Measurements from ENCODE around the gene ZBTB16. TPM values are rescaled to one million over a fixed set of nuclear protein-coding genes. Genes with fewer than 3 reads are reported as not detected.

ZBTB16 gene
- total and polyA plus RNA-seq, 2 of the 4 experiments (the other 2 are of a cell fraction), result not detected

DNA sequence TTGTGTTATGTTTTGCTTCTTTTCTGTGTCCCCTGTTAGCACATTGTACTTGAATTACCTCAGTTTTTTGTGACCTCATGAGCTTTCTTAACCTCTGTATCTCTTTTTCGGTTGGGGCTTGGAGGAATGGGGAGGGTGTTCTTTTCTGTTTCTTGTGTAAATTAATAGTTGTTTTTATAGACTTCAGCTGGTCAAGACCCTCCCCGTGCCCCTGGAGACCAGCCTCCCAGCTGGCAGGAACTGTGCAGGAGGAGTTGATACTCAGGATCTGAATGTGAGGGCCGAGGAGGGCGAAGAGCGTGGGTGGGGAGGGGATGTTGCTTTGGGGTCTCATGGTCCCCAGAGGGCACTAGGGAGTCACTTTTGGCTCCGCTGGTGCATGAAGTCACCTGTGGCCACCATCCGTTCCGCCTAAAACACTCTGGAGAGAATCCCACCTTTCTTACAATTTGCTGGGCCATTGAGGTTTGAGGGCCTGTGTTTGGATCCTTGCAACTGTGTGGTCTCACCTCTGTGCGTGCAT, 192.4 kb downstream of the ZBTB16 start:
- Histone ChIP-seq H4K8ac (ENCODE audit: low read depth in 2 of 2, low read length in 2 of 2) (no peak overlapping the region), H2BK20ac (ENCODE audit: low read depth, low read length) (no peak overlapping the region), H2BK5ac (ENCODE audit: low read depth, low read length, poor library complexity, severe bottlenecking) (no peak overlapping the region), H3K27ac (ENCODE audit: insufficient read depth, low read length) (no peak overlapping the region), H3K36me3 (ENCODE audit: control insufficient read depth, insufficient read depth, low read length) (no peaks in the 10 kb centered on the region), H3K4me1 (ENCODE audit: control insufficient read depth, insufficient read depth, low read length) (no peaks in the 10 kb centered on the region), H2AK5ac (ENCODE audit: low read depth, low read length) (no peak overlapping the region), H3K4me3 (ENCODE audit: insufficient read depth, low read depth, low read length) (no peak overlapping the region), H3K9ac (ENCODE audit: low read depth, low read length) (no peak overlapping the region), H3K9me3 (ENCODE audit: control insufficient read depth, insufficient read depth, low read length) (no peaks in the 10 kb centered on the region), H3K56ac (ENCODE audit: extremely low read depth, insufficient read depth, low read length) (no peak overlapping the region), H4K5ac (ENCODE audit: low read depth, low read length) (no peak overlapping the region), H3K79me1 (ENCODE audit: low read depth in 1 of 2, low read length in 2 of 2) (no peaks in the 10 kb centered on the region), H3K18ac (ENCODE audit: low read depth, low read length) (no peak overlapping the region), H2AFZ (replicated peaks; ENCODE audit: low read length, poor library complexity) (no peak overlapping the region), H4K91ac (ENCODE audit: insufficient read depth, low read depth, low read length) (no peak overlapping the region), H3K4me2 (ENCODE audit: low read depth, low read length) (no peak overlapping the region), H3K23ac (ENCODE audit: low read depth, low read length) (no peak overlapping the region), H3K27me3 (ENCODE audit: control insufficient read depth, insufficient read depth, low read length) (peaks cover 19% of the 10 kb centered on the region; the same call in 1 of the 2 replicates), H3K14ac (replicated peaks; ENCODE audit: low read depth, low read length) (no peak overlapping the region), H3K9me1 (ENCODE audit: insufficient read depth, low read length) (no peaks in the 10 kb centered on the region), H2BK120ac (ENCODE audit: low read depth, low read length) (no peak overlapping the region), H2BK15ac (ENCODE audit: low read depth, low read length) (no peak overlapping the region), H2AK9ac (replicated peaks; ENCODE audit: low read depth, low read length, poor library complexity) (no peak overlapping the region), H4K20me1 (ENCODE audit: insufficient read depth, low read length) (no peaks in the 10 kb centered on the region), H3K4ac (ENCODE audit: low read depth, low read length) (no peak overlapping the region)
- in situ Hi-C loops (cut with MboI; ENCODE audit: low sequenced_read_pairs), result no loop called here
- intact Hi-C loops (cut with micrococcal nuclease), result no loop called here
- no CpG with 5 or more reads among the region's 9 CpGs for WGBS, 2 experiments (ENCODE audit: extremely low coverage in 2 of 2, insufficient read length in 1 of 2)
- TF ChIP-seq CHD1 (IDR thresholded peaks at IDR 0.05; ENCODE audit: low read depth, low read length) (no peak), RFX5 (IDR thresholded peaks at IDR 0.05; ENCODE audit: low read depth, low read length) (no peak), MXI1 (IDR thresholded peaks at IDR 0.05; ENCODE audit: borderline replicate concordance, low read depth, low read length) (no peak), MAFK (IDR thresholded peaks at IDR 0.05; ENCODE audit: low read depth, low read length) (no peak)
- DNase-seq (no peak), ATAC-seq (ENCODE audit: low read depth) (no peak)
- dilution Hi-C loops (cut with HindIII; ENCODE audit: low sequenced_read_pairs, unreplicated experiment), result no loop called here
- BruUV-seq (replicated peaks), result no TSS peak
- ChIA-PET POLR2A (ENCODE audit: unreplicated experiment) (no interaction called here), CTCF (interaction anchor here (1.8 kb wide), 1 partner anchor 9 kb away, joined by 13 read pairs; no protein-coding TSS in a partner anchor)

All from IMR-90 (cell line).